IMR-90 (cell line): Measurements from ENCODE around the gene MBD2. TPM values are rescaled to one million over a fixed set of nuclear protein-coding genes. Genes with fewer than 3 reads are reported as not detected.

ENCODE experiments used
- ATAC-seq: fragments of 200-7000 bp; cut with Tn5 transposase; 2 replicates; pipeline ENCODE4 v1.9.1; 2020; ENCODE audit warnings: low read depth, mild to moderate bottlenecking, moderate library complexity
- BruUV-seq: library from RNA; stranded (reverse); fragments of 400-500 nt; replicated peaks from 2 replicates; lab custom pipeline; 2021; lab: Mats Ljungman, UMichigan
- CTCF ChIA-PET: fragments of 300-600 bp; formaldehyde crosslinking; extraction: SDS; loops from one replicate; lab custom pipeline; 2021; ENCODE audit warnings: antibody characterized with exemption; lab: Yijun Ruan, JAX
- POLR2A ChIA-PET: fragments of 300-600 bp; sonication (Branson Sonifier 250); formaldehyde crosslinking; loops from one replicate; lab custom pipeline; 2022; ENCODE audit warnings: antibody characterized with exemption; ENCODE audit not compliant: unreplicated experiment; lab: Charles Lee
- DNase-seq: peaks from one replicate; pipeline ENCODE4 v3.0.0; 2013
- H2AFZ ChIP-seq: replicated peaks from 2 replicates; pipeline ENCODE3; 2013; ENCODE audit warnings: low read length, mild to moderate bottlenecking; ENCODE audit not compliant: poor library complexity
- H2AK5ac ChIP-seq: 2 replicates; pipeline ENCODE4 v1.6.1; 2013; ENCODE audit warnings: low read depth, low read length, inconsistent platforms
- H2AK9ac ChIP-seq: replicated peaks from 2 replicates; pipeline ENCODE3; 2013; ENCODE audit warnings: mild to moderate bottlenecking, low read depth, low read length, moderate library complexity; ENCODE audit not compliant: poor library complexity
- H2BK120ac ChIP-seq: 2 replicates; pipeline ENCODE4 v1.6.1; 2013; ENCODE audit warnings: low read depth, low read length, inconsistent platforms
- H2BK15ac ChIP-seq: 3 replicates; pipeline ENCODE4 v1.6.1; 2013; ENCODE audit warnings: low read depth, low read length, inconsistent platforms
- H2BK20ac ChIP-seq: 2 replicates; pipeline ENCODE4 v1.6.1; 2013; ENCODE audit warnings: low read depth, mild to moderate bottlenecking, inconsistent platforms, low read length, moderate library complexity
- H2BK5ac ChIP-seq: 2 replicates; pipeline ENCODE4 v1.6.1; 2013; ENCODE audit warnings: mild to moderate bottlenecking, low read depth, low read length, inconsistent platforms; ENCODE audit not compliant: poor library complexity, severe bottlenecking
- H3K14ac ChIP-seq: replicated peaks from 2 replicates; pipeline ENCODE4 v1.6.1; 2013; ENCODE audit warnings: low read depth, low read length, inconsistent platforms
- H3K18ac ChIP-seq: 2 replicates; pipeline ENCODE4 v1.6.1; 2013; ENCODE audit warnings: low read depth, low read length, control low read depth
- H3K23ac ChIP-seq: 2 replicates; pipeline ENCODE4 v1.6.1; 2013; ENCODE audit warnings: low read depth, low read length, inconsistent platforms
- H3K27ac ChIP-seq: 2 replicates; pipeline ENCODE4 v1.5.1; 2013; ENCODE audit warnings: mild to moderate bottlenecking, control low read depth, low read length; ENCODE audit not compliant: insufficient read depth
- H3K27me3 ChIP-seq: 2 replicates; pipeline ENCODE4 v1.6.1; 2013; ENCODE audit warnings: low read length; ENCODE audit not compliant: control insufficient read depth, insufficient read depth
- H3K36me3 ChIP-seq: 2 replicates; pipeline ENCODE4 v1.6.1; 2013; ENCODE audit warnings: low read length, mixed read lengths; ENCODE audit not compliant: control insufficient read depth, insufficient read depth
- H3K4ac ChIP-seq: 2 replicates; pipeline ENCODE4 v1.6.1; 2013; ENCODE audit warnings: low read depth, low read length, inconsistent platforms
- H3K4me1 ChIP-seq: 2 replicates; pipeline ENCODE4 v1.6.1; 2013; ENCODE audit warnings: low read length, mixed read lengths; ENCODE audit not compliant: control insufficient read depth, insufficient read depth
- H3K4me2 ChIP-seq: 2 replicates; pipeline ENCODE4 v1.6.1; 2013; ENCODE audit warnings: low read depth, mild to moderate bottlenecking, control low read depth, low read length, moderate library complexity
- H3K4me3 ChIP-seq: 2 replicates; pipeline ENCODE4 v1.5.1; 2013; ENCODE audit warnings: low read depth, mild to moderate bottlenecking, control low read depth, low read length, moderate library complexity; ENCODE audit not compliant: insufficient read depth
- H3K56ac ChIP-seq: 2 replicates; pipeline ENCODE4 v1.6.1; 2013; ENCODE audit warnings: low read length, inconsistent platforms; ENCODE audit not compliant: insufficient read depth; ENCODE audit errors: extremely low read depth
- H3K79me1 ChIP-seq, 2 experiments: 2 replicates each; pipeline ENCODE4 v1.6.1; 2013; ENCODE audit warnings: low read length in 2 of 2, inconsistent platforms in 1 of 2, low read depth in 1 of 2
- H3K9ac ChIP-seq: 2 replicates; pipeline ENCODE4 v1.6.1; 2013; ENCODE audit warnings: low read depth, low read length, control low read depth
- H3K9me1 ChIP-seq: 2 replicates; pipeline ENCODE4 v1.6.1; 2013; ENCODE audit warnings: low read length, inconsistent platforms; ENCODE audit not compliant: insufficient read depth
- H3K9me3 ChIP-seq: 2 replicates; pipeline ENCODE4 v1.6.1; 2013; ENCODE audit warnings: low read length; ENCODE audit not compliant: control insufficient read depth, insufficient read depth
- H4K20me1 ChIP-seq: 2 replicates; pipeline ENCODE4 v1.6.1; 2013; ENCODE audit warnings: low read length, inconsistent platforms; ENCODE audit not compliant: insufficient read depth
- H4K5ac ChIP-seq: 2 replicates; pipeline ENCODE4 v1.6.1; 2013; ENCODE audit warnings: mild to moderate bottlenecking, low read depth, low read length, control low read depth
- H4K8ac ChIP-seq, 2 experiments: 2 replicates each; pipeline ENCODE4 v1.6.1; 2013; ENCODE audit warnings: low read depth in 2 of 2, low read length in 2 of 2, control low read depth in 1 of 2, inconsistent platforms in 1 of 2
- H4K91ac ChIP-seq: 2 replicates; pipeline ENCODE4 v1.6.1; 2013; ENCODE audit warnings: low read depth, low read length, inconsistent platforms; ENCODE audit not compliant: insufficient read depth
- BHLHE40 ChIP-seq: fragments of 150-350 bp; IDR thresholded peaks from 2 replicates; pipeline ENCODE4 v1.6.1; 2016; ENCODE audit warnings: mild to moderate bottlenecking, low read depth, low read length
- CEBPB ChIP-seq: IDR thresholded peaks from 2 replicates; pipeline ENCODE4 v1.6.1; 2012; ENCODE audit warnings: low read depth, low read length, improper control_type of control experiment
- CHD1 ChIP-seq: IDR thresholded peaks from 2 replicates; pipeline ENCODE4 v1.6.1; 2012; ENCODE audit warnings: low read depth, low read length, improper control_type of control experiment
- MAFK ChIP-seq: IDR thresholded peaks from 2 replicates; pipeline ENCODE4 v1.6.1; 2012; ENCODE audit warnings: low read depth, low read length, improper control_type of control experiment
- MAZ ChIP-seq: IDR thresholded peaks from 2 replicates; pipeline ENCODE4 v1.6.1; 2012; ENCODE audit warnings: low read depth, mild to moderate bottlenecking, low read length, improper control_type of control experiment, moderate library complexity, borderline replicate concordance
- MXI1 ChIP-seq: IDR thresholded peaks from 2 replicates; pipeline ENCODE4 v1.6.1; 2012; ENCODE audit warnings: low read depth, mild to moderate bottlenecking, low read length, moderate library complexity, borderline replicate concordance
- RCOR1 ChIP-seq: IDR thresholded peaks from 2 replicates; pipeline ENCODE4 v1.6.1; 2012; ENCODE audit warnings: mild to moderate bottlenecking, low read length, improper control_type of control experiment; ENCODE audit not compliant: insufficient replicate concordance
- RFX5 ChIP-seq: IDR thresholded peaks from 2 replicates; pipeline ENCODE4 v1.8.0; 2012; ENCODE audit warnings: low read depth, mild to moderate bottlenecking, low read length, moderate library complexity
- SMC3 ChIP-seq: fragments of 150-350 bp; IDR thresholded peaks from 2 replicates; pipeline ENCODE4 v1.6.1; 2016; ENCODE audit warnings: low read depth, mild to moderate bottlenecking, antibody characterized with exemption, low read length, moderate library complexity
- WGBS, 2 experiments: methylation state at CpG; one replicate each; pipeline versions ENCODE4 v1.1.5 to v1.1.7; 2013; ENCODE audit warnings: missing lambda C conversion rate in 2 of 2; ENCODE audit not compliant: insufficient read length in 1 of 2; ENCODE audit errors: extremely low coverage in 2 of 2; 5-methylcytosine and 5-hydroxymethylcytosine counted together
- dilution Hi-C: fragments of 300-500 bp; cut with HindIII; formaldehyde crosslinking; loops from one replicate; pipeline ENCODE4 v1.14.3; 2018; ENCODE audit warnings: low sequenced_read_pairs; ENCODE audit not compliant: unreplicated experiment
- in situ Hi-C: fragments of 300-500 bp; cut with MboI; formaldehyde crosslinking; loops from 3 replicates; pipeline ENCODE4 v1.14.3; 2019; ENCODE audit warnings: low sequenced_read_pairs, inconsistent platforms, mixed read lengths
- intact Hi-C: fragments of 100-400 bp; cut with micrococcal nuclease; formaldehyde crosslinking; loops from 2 replicates; pipeline ENCODE4 v1.10.0; 2022
- polyA plus RNA-seq, 3 experiments: library from polyadenylated mRNA; depleted of rRNA; stranded (reverse); fragments of >200 nt; gene quantifications; 2 replicates each; pipeline ENCODE4 v1.2.3, GENCODE V29; 2012; ENCODE audit warnings: low replicate concordance in 1 of 3
- total RNA-seq: library from RNA; depleted of rRNA; stranded (reverse); fragments of >200 nt; gene quantifications from 2 replicates; pipeline ENCODE4 v1.2.3, GENCODE V29; 2012
- TF ChIP-seq, protein P1 (sequence below): fragments of 150-350 bp; IDR thresholded peaks from 2 replicates; pipeline ENCODE4 v1.6.1; 2016; ENCODE audit warnings: low read depth, mild to moderate bottlenecking, low read length, moderate library complexity, borderline replicate concordance
- TF ChIP-seq, protein P2 (sequence below): conservative IDR thresholded peaks from 2 replicates; pipeline ENCODE4 v1.5.1; 2012; ENCODE audit warnings: mild to moderate bottlenecking, low read depth, low read length, improper control_type of control experiment

MBD2 gene
- total and polyA plus RNA-seq, 2 of the 4 experiments (the other 2 are of a cell fraction) = 9.7 to 29.5 TPM

DNA sequence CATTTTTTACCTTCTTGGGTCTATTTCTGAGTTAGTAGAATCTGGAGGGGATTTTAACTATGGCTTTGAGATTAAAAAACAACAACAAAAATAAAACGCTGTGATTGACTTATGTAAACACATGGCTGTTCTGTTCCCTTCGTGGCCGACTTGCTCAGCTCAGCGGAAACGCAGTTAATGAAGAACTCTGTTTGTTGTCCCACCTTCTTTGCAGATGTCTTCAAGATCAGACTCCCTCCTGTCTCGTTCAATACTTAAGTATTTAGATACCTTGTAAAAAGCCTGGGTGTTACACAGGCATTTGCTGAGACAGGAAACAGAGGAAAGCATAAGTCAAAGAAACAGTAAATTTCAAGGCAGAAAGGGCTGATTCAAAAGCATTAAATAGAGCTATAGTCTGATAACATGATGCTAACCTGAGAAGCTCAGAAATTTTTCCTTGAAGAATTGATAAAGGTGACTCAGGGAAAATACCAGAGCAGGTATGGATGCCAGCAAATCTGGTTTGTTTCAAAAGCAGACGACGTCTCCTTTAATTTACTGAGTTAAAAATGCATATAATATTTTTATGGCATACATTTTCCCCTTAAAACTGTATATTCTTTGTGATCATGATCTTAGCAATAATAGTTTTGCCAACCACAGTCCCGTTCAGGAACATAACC lies 23.2 kb upstream of the MBD2 start:
- H3K14ac ChIP-seq = no peak overlapping the region
- POLR2A ChIA-PET = no interaction called here
- intact Hi-C loops = no loop called here

More for the DNA sequence above, 23.2 kb upstream of the MBD2 start:
- H3K4me1 ChIP-seq = no peaks in the 10 kb centered on the region
- no peak overlapping the region for H2AK9ac ChIP-seq
- H3K4ac ChIP-seq = no peak overlapping the region
- no peaks in the 10 kb centered on the region for H3K79me1 ChIP-seq
- no peak for ATAC-seq
- no peaks in the 10 kb centered on the region for H3K9me1 ChIP-seq
- H2AFZ ChIP-seq = no peak overlapping the region
- no peak overlapping the region for H4K91ac ChIP-seq
- TF ChIP-seq, protein P1, sequence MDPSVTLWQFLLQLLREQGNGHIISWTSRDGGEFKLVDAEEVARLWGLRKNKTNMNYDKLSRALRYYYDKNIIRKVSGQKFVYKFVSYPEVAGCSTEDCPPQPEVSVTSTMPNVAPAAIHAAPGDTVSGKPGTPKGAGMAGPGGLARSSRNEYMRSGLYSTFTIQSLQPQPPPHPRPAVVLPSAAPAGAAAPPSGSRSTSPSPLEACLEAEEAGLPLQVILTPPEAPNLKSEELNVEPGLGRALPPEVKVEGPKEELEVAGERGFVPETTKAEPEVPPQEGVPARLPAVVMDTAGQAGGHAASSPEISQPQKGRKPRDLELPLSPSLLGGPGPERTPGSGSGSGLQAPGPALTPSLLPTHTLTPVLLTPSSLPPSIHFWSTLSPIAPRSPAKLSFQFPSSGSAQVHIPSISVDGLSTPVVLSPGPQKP = no peak
- TF ChIP-seq SMC3 (no peak), CHD1 (no peak), RFX5 (no peak), MXI1 (no peak), RCOR1 (no peak), MAZ (no peak), CEBPB (no peak), MAFK (no peak), BHLHE40 (no peak)
- TF ChIP-seq, protein P2, sequence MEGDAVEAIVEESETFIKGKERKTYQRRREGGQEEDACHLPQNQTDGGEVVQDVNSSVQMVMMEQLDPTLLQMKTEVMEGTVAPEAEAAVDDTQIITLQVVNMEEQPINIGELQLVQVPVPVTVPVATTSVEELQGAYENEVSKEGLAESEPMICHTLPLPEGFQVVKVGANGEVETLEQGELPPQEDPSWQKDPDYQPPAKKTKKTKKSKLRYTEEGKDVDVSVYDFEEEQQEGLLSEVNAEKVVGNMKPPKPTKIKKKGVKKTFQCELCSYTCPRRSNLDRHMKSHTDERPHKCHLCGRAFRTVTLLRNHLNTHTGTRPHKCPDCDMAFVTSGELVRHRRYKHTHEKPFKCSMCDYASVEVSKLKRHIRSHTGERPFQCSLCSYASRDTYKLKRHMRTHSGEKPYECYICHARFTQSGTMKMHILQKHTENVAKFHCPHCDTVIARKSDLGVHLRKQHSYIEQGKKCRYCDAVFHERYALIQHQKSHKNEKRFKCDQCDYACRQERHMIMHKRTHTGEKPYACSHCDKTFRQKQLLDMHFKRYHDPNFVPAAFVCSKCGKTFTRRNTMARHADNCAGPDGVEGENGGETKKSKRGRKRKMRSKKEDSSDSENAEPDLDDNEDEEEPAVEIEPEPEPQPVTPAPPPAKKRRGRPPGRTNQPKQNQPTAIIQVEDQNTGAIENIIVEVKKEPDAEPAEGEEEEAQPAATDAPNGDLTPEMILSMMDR = no peak
- no CpG with 5 or more reads among the region's 9 CpGs for WGBS, 2 experiments
- no peak overlapping the region for H3K23ac ChIP-seq
- no peak overlapping the region for H2BK120ac ChIP-seq
- no peak overlapping the region for H3K27ac ChIP-seq
- no peak overlapping the region for H3K56ac ChIP-seq
- H3K4me3 ChIP-seq = no peak overlapping the region
- no TSS peak for BruUV-seq
- no peak overlapping the region for H2BK5ac ChIP-seq
- H2BK20ac ChIP-seq = no peak overlapping the region
- H3K4me2 ChIP-seq = no peak overlapping the region
- in situ Hi-C loops = no loop called here
- no peak overlapping the region for H2AK5ac ChIP-seq
- no peaks in the 10 kb centered on the region for H4K20me1 ChIP-seq
- H3K9ac ChIP-seq = no peak overlapping the region
- H4K5ac ChIP-seq = no peak overlapping the region
- dilution Hi-C loops = no loop called here
- no peak for DNase-seq
- H3K36me3 ChIP-seq = no peaks in the 10 kb centered on the region
- H4K8ac ChIP-seq = no peak overlapping the region
- CTCF ChIA-PET = interaction anchor here (0.6 kb wide), 1 partner anchor 11 kb away, joined by 3 read pairs; no protein-coding TSS in a partner anchor
- H3K9me3 ChIP-seq = no peaks in the 10 kb centered on the region
- H3K18ac ChIP-seq = no peak overlapping the region
- no peak overlapping the region for H2BK15ac ChIP-seq
- H3K27me3 ChIP-seq = no peaks in the 10 kb centered on the region
